Endothelial cell of umbilical vein (primary cell): Measurements from ENCODE around the gene CPNE9. TPM values are rescaled to one million over a fixed set of nuclear protein-coding genes. Genes with fewer than 3 reads are reported as not detected.
A peak's percentile ranks its signal among the peaks of the same experiment; 100 is the strongest.

ENCODE experiments used
- BruUV-seq: library from RNA; stranded (reverse); fragments of 400-500 nt; replicated peaks from 2 replicates; lab custom pipeline; 2021; lab: Mats Ljungman, UMichigan
- CTCF ChIA-PET: fragments of 300-600, 350-600 bp; sonication (Branson Sonifier 250); formaldehyde crosslinking; loops from one replicate; lab custom pipeline; 2021; ENCODE audit warnings: antibody characterized with exemption, inconsistent platforms; lab: Charles Lee
- POLR2A ChIA-PET: fragments of 300-600, 350-600 bp; sonication (Branson Sonifier 250); formaldehyde crosslinking; loops from one replicate; lab custom pipeline; 2021; ENCODE audit warnings: antibody characterized with exemption, inconsistent platforms; lab: Charles Lee
- DNase-seq: peaks from one replicate; pipeline ENCODE4 v3.0.0-alpha.2; 2011; ENCODE audit warnings: low read depth, low spot score
- FAIRE-seq: peaks from 2 replicates; lab custom pipeline; 2011; peaks lifted over from hg19 to GRCh38; lab: Jason Lieb, UNC
- H2AFZ ChIP-seq: 2 replicates; pipeline ENCODE4 v1.6.0; 2012; ENCODE audit warnings: low read depth, low read length, control low read depth, inconsistent platforms
- H3K27ac ChIP-seq: 2 replicates; pipeline ENCODE4 v1.5.1; 2011; ENCODE audit warnings: low read depth, mild to moderate bottlenecking, control low read depth, low read length, moderate library complexity; ENCODE audit not compliant: insufficient read depth
- H3K27me3 ChIP-seq, 2 experiments: 2 replicates each; pipeline versions ENCODE4 v1.6.0 to v1.6.1; 2011; ENCODE audit warnings: low read length in 2 of 2, mixed read lengths in 1 of 2; ENCODE audit not compliant: control insufficient read depth in 2 of 2, insufficient read depth in 2 of 2
- H3K36me3 ChIP-seq, 2 experiments: 2 replicates in 1 of 2; 3 replicates in 1 of 2; pipeline ENCODE4 v1.5.1; 2011; ENCODE audit warnings: low read length in 2 of 2, mild to moderate bottlenecking in 1 of 2, moderate library complexity in 1 of 2; ENCODE audit not compliant: control insufficient read depth in 2 of 2, insufficient read depth in 2 of 2; ENCODE audit errors: extremely low read depth in 1 of 2
- H3K4me1 ChIP-seq: 3 replicates; pipeline ENCODE4 v1.5.1; 2011; ENCODE audit warnings: mild to moderate bottlenecking, low read length; ENCODE audit not compliant: control insufficient read depth, insufficient read depth; ENCODE audit errors: extremely low read depth
- H3K4me2 ChIP-seq: 2 replicates; pipeline ENCODE4 v1.6.1; 2011; ENCODE audit warnings: low read length, control low read depth, mixed read lengths; ENCODE audit not compliant: insufficient read depth
- H3K4me3 ChIP-seq, 3 experiments: fragments of 200-600 bp in 1 of 3; sonication (generic), shearing (Covaris generic) in 1 of 3; replicated peaks in 1 of 3; 2 replicates each; pipeline ENCODE4 v1.5.1; 2011 to 2016; ENCODE audit warnings: control low read depth in 3 of 3, low read length in 3 of 3, mild to moderate bottlenecking in 2 of 3, inconsistent platforms in 1 of 3, low read depth in 1 of 3, moderate library complexity in 1 of 3; ENCODE audit not compliant: insufficient read depth in 1 of 3
- H3K79me2 ChIP-seq: 2 replicates; pipeline ENCODE4 v1.6.0; 2012; ENCODE audit warnings: low read length, inconsistent platforms; ENCODE audit not compliant: control insufficient read depth, insufficient read depth
- H3K9ac ChIP-seq: replicated peaks from 2 replicates; pipeline ENCODE3; 2011; ENCODE audit warnings: low read length, control low read depth; ENCODE audit not compliant: insufficient read depth; ENCODE audit errors: extremely low read depth
- H3K9me1 ChIP-seq: replicated peaks from 3 replicates; pipeline ENCODE4 v1.6.0; 2011; ENCODE audit warnings: mild to moderate bottlenecking, low read length; ENCODE audit not compliant: control insufficient read depth, insufficient read depth; ENCODE audit errors: extremely low read depth
- H3K9me3 ChIP-seq: replicated peaks from 2 replicates; pipeline ENCODE4 v1.5.1; 2012; ENCODE audit warnings: low read length, inconsistent platforms; ENCODE audit not compliant: control insufficient read depth, insufficient read depth
- H4K20me1 ChIP-seq: replicated peaks from 2 replicates; pipeline ENCODE3; 2011; ENCODE audit warnings: mild to moderate bottlenecking, low read length; ENCODE audit not compliant: control insufficient read depth, insufficient read depth; ENCODE audit errors: extremely low read depth
- EZH2 ChIP-seq: IDR thresholded peaks from 2 replicates; pipeline ENCODE4 v1.6.1; 2012; ENCODE audit warnings: borderline replicate concordance, low read depth, mild to moderate bottlenecking, moderate library complexity, low read length, inconsistent platforms; ENCODE audit not compliant: severe bottlenecking
- FOS ChIP-seq: IDR thresholded peaks from 2 replicates; pipeline ENCODE4 v1.6.1; 2011; ENCODE audit warnings: mild to moderate bottlenecking, low read length, moderate library complexity, borderline replicate concordance; ENCODE audit not compliant: insufficient read depth
- GATA2 ChIP-seq: IDR thresholded peaks from 2 replicates; pipeline ENCODE4 v1.7.0; 2011; ENCODE audit warnings: low read depth, mild to moderate bottlenecking, moderate library complexity, mixed read lengths, low read length; ENCODE audit not compliant: insufficient read length, insufficient read depth
- JUN ChIP-seq: IDR thresholded peaks from 2 replicates; pipeline ENCODE4 v1.6.1; 2011; ENCODE audit warnings: borderline replicate concordance, low read depth; ENCODE audit not compliant: insufficient read length, insufficient read depth
- MYC ChIP-seq: IDR thresholded peaks from one replicate; pipeline ENCODE4 v1.6.1; 2011; ENCODE audit warnings: mild to moderate bottlenecking, low read depth, low read length
- POLR2A ChIP-seq: IDR thresholded peaks from 2 replicates; pipeline ENCODE4 v1.6.1; 2012; ENCODE audit warnings: low read depth, mild to moderate bottlenecking, control low read depth, low read length
- POLR2AphosphoS5 ChIP-seq: IDR thresholded peaks from 2 replicates; pipeline ENCODE4 v1.6.1; 2012; ENCODE audit warnings: low read depth, mild to moderate bottlenecking, control low read depth, low read length, moderate library complexity; ENCODE audit not compliant: insufficient read depth
- dilution Hi-C: fragments of 300-500 bp; cut with MboI; formaldehyde crosslinking; loops from one replicate; pipeline ENCODE4 v1.15.0; 2019; ENCODE audit warnings: low sequenced_read_pairs; ENCODE audit not compliant: extremely low pct_ligation_motif_present
- intact Hi-C: fragments of 100-400 bp; cut with micrococcal nuclease; formaldehyde crosslinking; loops from one replicate; pipeline ENCODE4 v1.10.0; 2022
- polyA plus RNA-seq, 4 experiments: library from polyadenylated mRNA; depleted of rRNA in 3 of 4; stranded (reverse) in 3 of 4; unstranded in 1 of 4; fragments of >200 nt; gene quantifications; 2 replicates each; pipeline versions ENCODE4 v1.2.1 to v1.2.3, GENCODE V29; 2011 to 2012; ENCODE audit warnings: missing spikeins in 1 of 4
- total RNA-seq: library from RNA; stranded (reverse); gene quantifications from 2 replicates; pipeline ENCODE4 v1.2.3, GENCODE V29; 2021
- TF ChIP-seq, protein P1 (sequence below), 2 donors: IDR thresholded peaks; 1 replicate in 1 of 2; 2 replicates in 1 of 2; pipeline ENCODE4 v1.5.1; 2011; ENCODE audit warnings: low read length in 2 of 2, mild to moderate bottlenecking in 2 of 2, moderate library complexity in 2 of 2, control low read depth in 1 of 2, inconsistent platforms in 1 of 2, low read depth in 1 of 2; ENCODE audit not compliant: insufficient read depth in 1 of 2; ENCODE audit errors: extremely low read depth in 1 of 2
- TF ChIP-seq, protein P2 (sequence below): IDR thresholded peaks from 2 replicates; pipeline ENCODE4 v1.6.1; 2011; ENCODE audit not compliant: insufficient read depth, insufficient read length

CPNE9 gene
- total and polyA plus RNA-seq, 2 donors (not counting 3 experiments of a cell fraction or from before 2014, with no cell fraction given) = not detected

DNA sequence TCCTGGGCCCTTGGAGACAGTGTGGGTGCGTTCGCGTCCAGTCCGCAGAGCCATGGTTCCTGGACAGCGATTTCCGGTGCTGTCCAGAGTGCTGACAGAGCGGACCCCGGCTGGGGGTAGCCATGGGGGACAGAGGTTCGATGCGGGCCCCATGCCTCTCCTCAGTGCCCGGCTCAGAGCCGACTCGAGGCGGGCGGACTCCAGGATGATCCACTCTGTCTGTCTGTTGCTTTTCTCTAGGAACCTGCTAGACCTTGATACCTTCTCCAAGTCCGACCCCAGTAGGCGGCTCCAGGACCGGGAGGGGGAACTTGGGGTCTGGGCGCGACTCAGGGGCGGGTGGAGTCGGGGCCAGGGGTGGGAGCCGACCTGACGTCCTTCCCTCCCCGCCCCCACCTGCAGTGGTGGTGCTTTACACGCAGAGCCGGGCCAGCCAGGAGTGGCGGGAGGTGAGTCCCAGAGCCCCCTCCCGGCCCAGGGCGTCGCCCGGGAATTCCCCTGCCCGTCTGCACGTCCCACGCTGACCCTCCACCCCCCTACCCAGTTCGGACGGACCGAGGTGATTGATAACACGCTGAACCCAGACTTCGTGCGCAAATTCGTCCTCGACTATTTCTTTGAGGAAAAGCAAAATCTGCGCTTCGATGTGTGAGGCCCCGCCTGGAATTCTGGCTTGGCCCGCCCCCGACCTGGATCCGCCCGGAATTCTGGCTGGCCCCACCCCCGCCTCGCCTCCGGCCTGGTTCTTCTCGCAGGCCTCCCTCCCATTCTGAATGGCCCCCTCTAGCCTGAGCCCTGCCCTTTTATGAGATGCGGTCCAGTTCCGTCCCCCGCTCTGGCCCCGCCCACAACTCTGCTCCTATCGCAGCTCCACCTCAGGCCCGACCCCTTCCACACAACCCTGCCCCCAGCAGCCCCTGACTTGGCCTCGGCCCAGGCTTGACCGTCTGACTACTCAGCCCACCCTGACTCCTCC lies 1.0 kb downstream of the CPNE9 start:
- no peak overlapping the region for H3K9ac ChIP-seq
- peak overlapping the region; percentile 34 for H3K4me2 ChIP-seq
- peaks cover 1 to 8% of the 10 kb centered on the region in 2 experiments for H3K27me3 ChIP-seq
- dilution Hi-C loops (no loop called here), intact Hi-C loops (loop anchor here (1.0 to 10.0 kb wide), 3 partner anchors 27 to 467 kb away; partner anchors contain the start of gene BRPF1)
- DNase-seq (peak; percentile 28), FAIRE-seq (no peak)
- POLR2A ChIA-PET = no interaction called here
- peaks cover 0 to 4% of the 10 kb centered on the region in 2 experiments for H3K36me3 ChIP-seq
- no peak overlapping the region for H3K27ac ChIP-seq
- TF ChIP-seq EZH2 (no peak), GATA2 (no peak), FOS (no peak), POLR2AphosphoS5 (no peak), POLR2A (no peak), MYC (no peak), JUN (no peak)
- TF ChIP-seq, protein P1, sequence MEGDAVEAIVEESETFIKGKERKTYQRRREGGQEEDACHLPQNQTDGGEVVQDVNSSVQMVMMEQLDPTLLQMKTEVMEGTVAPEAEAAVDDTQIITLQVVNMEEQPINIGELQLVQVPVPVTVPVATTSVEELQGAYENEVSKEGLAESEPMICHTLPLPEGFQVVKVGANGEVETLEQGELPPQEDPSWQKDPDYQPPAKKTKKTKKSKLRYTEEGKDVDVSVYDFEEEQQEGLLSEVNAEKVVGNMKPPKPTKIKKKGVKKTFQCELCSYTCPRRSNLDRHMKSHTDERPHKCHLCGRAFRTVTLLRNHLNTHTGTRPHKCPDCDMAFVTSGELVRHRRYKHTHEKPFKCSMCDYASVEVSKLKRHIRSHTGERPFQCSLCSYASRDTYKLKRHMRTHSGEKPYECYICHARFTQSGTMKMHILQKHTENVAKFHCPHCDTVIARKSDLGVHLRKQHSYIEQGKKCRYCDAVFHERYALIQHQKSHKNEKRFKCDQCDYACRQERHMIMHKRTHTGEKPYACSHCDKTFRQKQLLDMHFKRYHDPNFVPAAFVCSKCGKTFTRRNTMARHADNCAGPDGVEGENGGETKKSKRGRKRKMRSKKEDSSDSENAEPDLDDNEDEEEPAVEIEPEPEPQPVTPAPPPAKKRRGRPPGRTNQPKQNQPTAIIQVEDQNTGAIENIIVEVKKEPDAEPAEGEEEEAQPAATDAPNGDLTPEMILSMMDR (IDR thresholded peaks at IDR 0.05; ENCODE audit: extremely low read depth in 1 of 2, insufficient read depth in 1 of 2, low read depth in 1 of 2, low read length in 2 of 2) = no peak
- TF ChIP-seq, protein P2, sequence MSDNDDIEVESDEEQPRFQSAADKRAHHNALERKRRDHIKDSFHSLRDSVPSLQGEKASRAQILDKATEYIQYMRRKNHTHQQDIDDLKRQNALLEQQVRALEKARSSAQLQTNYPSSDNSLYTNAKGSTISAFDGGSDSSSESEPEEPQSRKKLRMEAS = no peak
- H3K79me2 ChIP-seq = no peaks in the 10 kb centered on the region
- no peaks in the 10 kb centered on the region for H3K9me3 ChIP-seq
- no peak overlapping the region for H3K4me3 ChIP-seq
- H3K9me1 ChIP-seq = no peaks in the 10 kb centered on the region
- no peaks in the 10 kb centered on the region for H4K20me1 ChIP-seq
- no peak overlapping the region for H2AFZ ChIP-seq
- CTCF ChIA-PET = no interaction called here
- no TSS peak for BruUV-seq
- peaks cover 7% of the 10 kb centered on the region for H3K4me1 ChIP-seq
